ENCODE data around the gene ITGAD.

The ITGAD gene

DNA sequence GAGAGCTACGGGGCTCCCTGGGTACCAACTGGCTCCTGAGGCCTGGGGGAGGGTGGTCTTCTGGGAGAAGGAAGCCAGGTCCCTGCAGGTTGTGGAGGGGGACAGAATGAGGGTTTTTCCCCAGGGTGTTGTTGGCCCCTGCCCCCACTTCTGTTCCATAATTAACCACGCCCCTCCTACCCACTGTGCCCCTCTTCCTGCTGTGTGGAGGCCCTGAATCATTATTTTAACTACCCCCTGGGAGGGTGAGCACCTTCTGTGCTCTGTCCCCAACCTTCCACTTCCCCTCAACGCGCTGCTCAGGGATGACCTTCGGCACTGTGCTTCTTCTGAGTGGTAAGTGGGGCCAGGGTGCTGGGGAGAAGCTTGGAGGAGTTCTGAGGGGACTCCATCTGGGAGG is at the start of gene ITGAD:
ITGAD (plus strand) TSS at position 280 of the 400 bp plus-strand sequence; CDS start at position 306, 26 bp downstream.
- TF ChIP-seq TAF1 (IDR thresholded peaks at IDR 0.05; ENCODE audit: low read depth), result no peak

DNA sequence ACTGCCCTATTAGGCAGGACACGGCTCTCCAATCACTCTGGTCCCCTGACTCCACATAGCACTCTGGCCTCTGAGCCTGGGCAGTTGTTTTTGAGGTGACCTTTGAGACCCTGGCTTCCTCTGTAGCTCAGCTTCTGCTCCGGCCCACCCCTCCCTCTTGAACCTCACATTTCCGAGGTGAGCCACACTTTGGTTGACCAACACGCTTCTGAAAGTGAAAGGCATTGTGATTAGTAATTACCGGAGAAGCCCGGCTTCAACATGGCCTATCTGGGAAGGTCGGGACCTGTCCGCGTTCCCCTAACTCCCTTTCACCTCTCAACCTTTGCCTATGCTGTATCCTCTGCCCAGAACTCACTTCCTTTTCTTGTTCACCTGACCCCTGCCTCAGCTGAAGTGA is 48.4 kb upstream of the ITGAD start:
- no peak for TF ChIP-seq YY1 (IDR thresholded peaks at IDR 0.05; ENCODE audit: low read depth)
- TF ChIP-seq, protein P1, sequence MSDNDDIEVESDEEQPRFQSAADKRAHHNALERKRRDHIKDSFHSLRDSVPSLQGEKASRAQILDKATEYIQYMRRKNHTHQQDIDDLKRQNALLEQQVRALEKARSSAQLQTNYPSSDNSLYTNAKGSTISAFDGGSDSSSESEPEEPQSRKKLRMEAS (IDR thresholded peaks at IDR 0.05), result no peak
- no peak for TF ChIP-seq EP300 (IDR thresholded peaks at IDR 0.05; ENCODE audit: borderline replicate concordance)
- no peak for TF ChIP-seq CREB1 (IDR thresholded peaks at IDR 0.05; ENCODE audit: low read depth)
- TF ChIP-seq, protein P2, sequence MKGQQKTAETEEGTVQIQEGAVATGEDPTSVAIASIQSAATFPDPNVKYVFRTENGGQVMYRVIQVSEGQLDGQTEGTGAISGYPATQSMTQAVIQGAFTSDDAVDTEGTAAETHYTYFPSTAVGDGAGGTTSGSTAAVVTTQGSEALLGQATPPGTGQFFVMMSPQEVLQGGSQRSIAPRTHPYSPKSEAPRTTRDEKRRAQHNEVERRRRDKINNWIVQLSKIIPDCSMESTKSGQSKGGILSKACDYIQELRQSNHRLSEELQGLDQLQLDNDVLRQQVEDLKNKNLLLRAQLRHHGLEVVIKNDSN (IDR thresholded peaks at IDR 0.05), result no peak
- no peak for TF ChIP-seq ZBTB7A (IDR thresholded peaks at IDR 0.05; ENCODE audit: low read depth)
- no peak for TF ChIP-seq CEBPB (IDR thresholded peaks at IDR 0.05)
- no peak for TF ChIP-seq TCF12 (IDR thresholded peaks at IDR 0.05; ENCODE audit: low read depth)
- no peak for TF ChIP-seq RAD21 (IDR thresholded peaks at IDR 0.05; ENCODE audit: low read depth)
- no peak for TF ChIP-seq TEAD4 (IDR thresholded peaks at IDR 0.05)
- no peak for TF ChIP-seq NFIC (IDR thresholded peaks at IDR 0.05)
- no peak for TF ChIP-seq TAF1 (IDR thresholded peaks at IDR 0.05; ENCODE audit: low read depth)
- TF ChIP-seq, protein P3, sequence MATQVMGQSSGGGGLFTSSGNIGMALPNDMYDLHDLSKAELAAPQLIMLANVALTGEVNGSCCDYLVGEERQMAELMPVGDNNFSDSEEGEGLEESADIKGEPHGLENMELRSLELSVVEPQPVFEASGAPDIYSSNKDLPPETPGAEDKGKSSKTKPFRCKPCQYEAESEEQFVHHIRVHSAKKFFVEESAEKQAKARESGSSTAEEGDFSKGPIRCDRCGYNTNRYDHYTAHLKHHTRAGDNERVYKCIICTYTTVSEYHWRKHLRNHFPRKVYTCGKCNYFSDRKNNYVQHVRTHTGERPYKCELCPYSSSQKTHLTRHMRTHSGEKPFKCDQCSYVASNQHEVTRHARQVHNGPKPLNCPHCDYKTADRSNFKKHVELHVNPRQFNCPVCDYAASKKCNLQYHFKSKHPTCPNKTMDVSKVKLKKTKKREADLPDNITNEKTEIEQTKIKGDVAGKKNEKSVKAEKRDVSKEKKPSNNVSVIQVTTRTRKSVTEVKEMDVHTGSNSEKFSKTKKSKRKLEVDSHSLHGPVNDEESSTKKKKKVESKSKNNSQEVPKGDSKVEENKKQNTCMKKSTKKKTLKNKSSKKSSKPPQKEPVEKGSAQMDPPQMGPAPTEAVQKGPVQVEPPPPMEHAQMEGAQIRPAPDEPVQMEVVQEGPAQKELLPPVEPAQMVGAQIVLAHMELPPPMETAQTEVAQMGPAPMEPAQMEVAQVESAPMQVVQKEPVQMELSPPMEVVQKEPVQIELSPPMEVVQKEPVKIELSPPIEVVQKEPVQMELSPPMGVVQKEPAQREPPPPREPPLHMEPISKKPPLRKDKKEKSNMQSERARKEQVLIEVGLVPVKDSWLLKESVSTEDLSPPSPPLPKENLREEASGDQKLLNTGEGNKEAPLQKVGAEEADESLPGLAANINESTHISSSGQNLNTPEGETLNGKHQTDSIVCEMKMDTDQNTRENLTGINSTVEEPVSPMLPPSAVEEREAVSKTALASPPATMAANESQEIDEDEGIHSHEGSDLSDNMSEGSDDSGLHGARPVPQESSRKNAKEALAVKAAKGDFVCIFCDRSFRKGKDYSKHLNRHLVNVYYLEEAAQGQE (IDR thresholded peaks at IDR 0.05; ENCODE audit: low read depth), result no peak
- no peak for TF ChIP-seq EGR1 (IDR thresholded peaks at IDR 0.05)

DNA sequence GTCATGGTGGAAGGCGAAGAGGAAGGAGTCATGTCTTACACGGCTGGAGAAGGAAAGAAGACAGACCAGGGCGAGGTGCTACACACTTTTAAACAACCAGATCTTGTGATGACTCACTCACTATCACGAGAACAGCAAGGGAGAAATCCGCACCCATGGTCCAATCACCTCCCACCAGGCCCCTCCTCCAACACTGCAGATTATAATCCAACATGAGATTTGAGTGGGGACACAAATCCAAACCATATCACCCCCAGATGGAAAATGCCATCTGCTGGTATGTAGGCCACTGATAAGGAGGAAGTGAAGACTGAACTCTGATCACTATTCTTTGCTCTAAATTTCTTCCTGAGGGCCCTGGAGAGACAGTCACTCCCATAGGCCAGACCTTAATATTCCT is 45.7 kb upstream of the ITGAD start:
- TF ChIP-seq EP300 (IDR thresholded peaks at IDR 0.05; ENCODE audit: borderline replicate concordance) (no peak), YY1 (IDR thresholded peaks at IDR 0.05; ENCODE audit: low read depth) (no peak)
- TF ChIP-seq, protein P1 (IDR thresholded peaks at IDR 0.05), result no peak

DNA sequence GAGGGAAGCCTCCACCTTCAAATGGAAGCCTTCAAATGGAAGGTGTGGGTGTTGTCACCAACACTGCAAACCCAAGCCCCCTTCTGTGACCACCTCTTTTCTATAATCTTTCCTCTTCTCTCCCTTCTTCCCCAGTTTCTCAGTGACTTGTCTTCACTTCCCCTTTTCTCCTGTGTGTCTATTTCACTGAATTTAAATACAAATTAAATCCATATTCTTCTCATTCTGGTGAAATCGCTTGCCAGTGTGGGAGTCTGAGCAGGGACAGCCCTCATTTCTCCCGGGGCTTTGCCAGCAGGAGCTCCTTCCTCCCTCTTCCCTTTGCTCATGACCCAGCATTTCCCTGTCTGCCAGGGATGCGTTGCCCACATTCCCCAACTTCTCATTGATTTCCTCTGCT is 44.6 kb upstream of the ITGAD start:
- TF ChIP-seq, protein P2 (IDR thresholded peaks at IDR 0.05), result no peak
- TF ChIP-seq, protein P1 (IDR thresholded peaks at IDR 0.05), result no peak
- TF ChIP-seq RAD21 (IDR thresholded peaks at IDR 0.05; ENCODE audit: low read depth), result no peak
- TF ChIP-seq FOXM1 (IDR thresholded peaks at IDR 0.05; ENCODE audit: borderline replicate concordance, low read depth), result no peak
- TF ChIP-seq, protein P3 (IDR thresholded peaks at IDR 0.05; ENCODE audit: low read depth), result no peak
- TF ChIP-seq NFIC (IDR thresholded peaks at IDR 0.05), result no peak
- TF ChIP-seq TAF1 (IDR thresholded peaks at IDR 0.05; ENCODE audit: low read depth), result no peak
- no peak for TF ChIP-seq TEAD4 (IDR thresholded peaks at IDR 0.05)
- TF ChIP-seq TCF12 (IDR thresholded peaks at IDR 0.05; ENCODE audit: low read depth), result no peak
- TF ChIP-seq EGR1 (IDR thresholded peaks at IDR 0.05), result no peak
- TF ChIP-seq YY1 (IDR thresholded peaks at IDR 0.05; ENCODE audit: low read depth), result no peak
- no peak for TF ChIP-seq EP300 (IDR thresholded peaks at IDR 0.05; ENCODE audit: borderline replicate concordance)
- no peak for TF ChIP-seq CEBPB (IDR thresholded peaks at IDR 0.05)
- TF ChIP-seq ZBTB7A (IDR thresholded peaks at IDR 0.05; ENCODE audit: low read depth), result no peak
- no peak for TF ChIP-seq CREB1 (IDR thresholded peaks at IDR 0.05; ENCODE audit: low read depth)

DNA sequence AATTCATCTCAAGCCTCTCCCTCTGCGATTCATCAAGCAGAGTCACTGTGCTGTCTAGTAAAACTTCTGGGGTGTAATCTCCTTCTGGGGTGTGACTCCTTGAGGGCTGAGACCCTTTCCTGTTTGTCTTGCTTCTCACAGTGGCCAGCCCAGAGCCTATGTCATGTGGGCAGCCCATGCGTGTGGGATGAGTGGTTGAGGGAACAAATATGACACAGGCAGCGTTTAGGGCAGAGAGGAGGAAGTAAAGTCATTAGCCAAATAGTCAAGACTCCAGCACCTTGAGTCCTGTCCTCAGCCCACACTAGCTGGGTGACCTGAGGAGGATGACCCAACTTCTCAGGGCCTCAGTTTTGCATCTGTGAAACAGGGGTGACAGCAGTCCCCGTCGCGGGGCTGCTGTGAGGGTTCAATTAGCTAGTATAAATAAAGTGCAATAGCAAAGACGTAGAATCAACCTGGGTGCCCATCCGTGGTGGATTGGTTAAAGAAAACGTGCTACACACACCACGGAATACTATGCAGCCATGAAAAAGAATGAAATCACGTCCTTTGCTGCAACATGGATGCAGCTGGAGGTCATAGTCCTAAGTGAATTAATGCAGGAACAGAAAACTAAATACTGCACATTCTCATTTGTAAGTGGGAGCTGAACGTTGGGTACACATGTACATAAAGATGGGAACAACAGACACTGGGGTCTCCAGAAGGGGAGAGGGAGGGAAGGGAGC is 42.7 kb upstream of the ITGAD start:
- TF ChIP-seq, protein P1 (IDR thresholded peaks at IDR 0.05), result no peak
- TF ChIP-seq CEBPB (IDR thresholded peaks at IDR 0.05) (no peak), ZBTB7A (IDR thresholded peaks at IDR 0.05; ENCODE audit: low read depth) (no peak)

Measured in Ishikawa (cell line).